Measurements from ENCODE around the gene CEP164. TPM values are rescaled to one million over a fixed set of nuclear protein-coding genes. Genes with fewer than 3 reads are reported as not detected.

CEP164 gene
- total RNA-seq, 1 donor from 2014 or later: 5.9 TPM

DNA sequence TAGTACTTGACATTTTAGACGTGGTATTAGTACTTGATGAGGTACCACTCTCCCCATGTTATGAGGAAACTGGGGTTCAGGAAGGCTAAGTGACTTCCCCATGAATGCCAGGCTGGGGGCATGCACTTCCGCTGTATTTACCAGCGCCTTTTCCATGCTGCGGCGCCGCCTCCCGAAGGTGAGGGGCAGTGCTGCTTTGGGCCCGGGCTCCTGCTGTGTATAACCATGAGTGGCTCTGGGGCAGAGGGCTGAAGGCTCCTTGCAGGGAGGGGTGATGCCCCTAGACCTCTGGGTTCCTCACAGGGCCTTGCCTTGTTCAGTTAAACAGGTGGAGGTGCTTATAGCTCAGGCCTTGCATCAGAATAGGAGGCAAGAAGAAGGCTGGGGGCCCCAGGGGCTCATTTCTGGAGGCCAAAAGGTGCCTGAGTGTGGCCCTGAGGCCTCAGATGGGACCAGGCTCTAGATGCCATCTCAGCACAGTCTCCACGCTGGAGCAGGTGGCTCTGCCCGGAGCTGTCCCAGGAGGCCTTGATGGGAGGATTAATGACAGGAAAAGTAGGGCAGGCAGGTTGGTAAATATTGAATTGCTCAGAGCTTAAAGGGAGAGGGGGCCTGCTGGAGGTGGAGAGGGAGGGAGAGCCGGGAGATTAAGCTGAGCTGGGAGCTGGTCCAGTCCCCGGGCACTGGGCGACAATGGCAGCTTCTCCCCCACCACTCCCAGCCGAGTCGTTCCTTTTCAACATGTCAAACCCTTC lies 129.6 kb downstream of the CEP164 start:
- intact Hi-C loops (cut with micrococcal nuclease): no loop called here
- Histone ChIP-seq H3K9me3 (replicated peaks) (peaks cover 32% of the 10 kb centered on the region), H3K27me3 (ENCODE audit: low read depth) (no peaks in the 10 kb centered on the region), H3K4me3 (no peak overlapping the region), H3K4me1 (no peaks in the 10 kb centered on the region), H3K27ac (replicated peaks) (no peak overlapping the region), H3K36me3 (peaks cover 24% of the 10 kb centered on the region)
- DNase-seq: no peak
- TF ChIP-seq CTCF (IDR thresholded peaks at IDR 0.05; ENCODE audit: borderline replicate concordance): no peak

- Histone ChIP-seq H3K27me3 (ENCODE audit: low read depth) (no peaks in the 10 kb centered on the region), H3K4me1 (no peaks in the 10 kb centered on the region), H3K9me3 (replicated peaks) (peaks cover 26% of the 10 kb centered on the region), H3K27ac (replicated peaks) (no peak overlapping the region), H3K36me3 (peaks cover 24% of the 10 kb centered on the region), H3K4me3 (no peak overlapping the region)
- intact Hi-C loops (cut with micrococcal nuclease): no loop called here
- DNase-seq: no peak
- TF ChIP-seq CTCF (IDR thresholded peaks at IDR 0.05; ENCODE audit: borderline replicate concordance): no peak
Observed at GRCh38 chr11:117457835-117458234, 130.2 kb downstream of the CEP164 start.

- H3K27me3 ChIP-seq (ENCODE audit: low read depth): no peaks in the 10 kb centered on the region
- no peak for TF ChIP-seq CTCF (IDR thresholded peaks at IDR 0.05; ENCODE audit: borderline replicate concordance)
- no peak overlapping the region for H3K27ac ChIP-seq (replicated peaks)
- intact Hi-C loops (cut with micrococcal nuclease): no loop called here
- peaks cover 24% of the 10 kb centered on the region for H3K36me3 ChIP-seq
- no peaks in the 10 kb centered on the region for H3K4me1 ChIP-seq
- DNase-seq: no peak
- peaks cover 19% of the 10 kb centered on the region for H3K9me3 ChIP-seq (replicated peaks)
- H3K4me3 ChIP-seq: no peak overlapping the region
Observed at GRCh38 chr11:117458275-117459122, 130.8 kb downstream of the CEP164 start.

GRCh38 chr11:117459123-117459978 lies 131.7 kb downstream of the CEP164 start:
- DNase-seq: no peak
- Histone ChIP-seq H3K9me3 (replicated peaks) (peaks cover 10% of the 10 kb centered on the region), H3K27me3 (ENCODE audit: low read depth) (no peaks in the 10 kb centered on the region), H3K4me1 (no peaks in the 10 kb centered on the region), H3K36me3 (peaks cover 16% of the 10 kb centered on the region), H3K4me3 (no peak overlapping the region), H3K27ac (replicated peaks) (no peak overlapping the region)
- intact Hi-C loops (cut with micrococcal nuclease): no loop called here
- no peak for TF ChIP-seq CTCF (IDR thresholded peaks at IDR 0.05; ENCODE audit: borderline replicate concordance)

DNA sequence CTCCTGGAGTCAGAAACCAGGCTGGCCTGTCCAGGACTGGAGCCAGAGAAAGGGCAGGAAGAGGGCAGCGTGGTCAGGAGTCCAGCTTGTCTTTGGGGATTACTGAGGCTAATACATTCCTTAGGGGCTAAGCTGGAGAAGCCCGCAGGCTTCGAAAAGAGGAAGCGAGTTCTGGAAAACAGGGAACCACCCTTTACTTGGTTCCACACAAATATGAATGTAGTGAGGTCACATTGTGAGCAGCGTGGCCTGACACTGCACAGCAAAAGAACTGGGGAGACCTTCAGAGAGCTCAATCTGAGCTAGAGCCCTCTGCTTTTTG lies 132.3 kb downstream of the CEP164 start:
- H3K27ac ChIP-seq (replicated peaks): no peak overlapping the region
- TF ChIP-seq CTCF (IDR thresholded peaks at IDR 0.05; ENCODE audit: borderline replicate concordance): no peak
- H3K4me3 ChIP-seq: no peak overlapping the region
- H3K36me3 ChIP-seq: peaks cover 15% of the 10 kb centered on the region
- peaks cover 4% of the 10 kb centered on the region for H3K9me3 ChIP-seq (replicated peaks)
- no peak for DNase-seq
- intact Hi-C loops (cut with micrococcal nuclease): no loop called here
- H3K4me1 ChIP-seq: no peaks in the 10 kb centered on the region
- no peaks in the 10 kb centered on the region for H3K27me3 ChIP-seq (ENCODE audit: low read depth)

Data from left ventricle myocardium inferior (tissue), 1 donor.